Stomach (tissue), 4 donors: ENCODE measurements around the gene CFAP54.

ENCODE experiments used
- EP300 ChIP-seq: sonication (generic); formaldehyde crosslinking; IDR thresholded peaks from one replicate; pipeline ENCODE4 v1.6.1; 2017; ENCODE audit warnings: antibody characterized with exemption
- POLR2A ChIP-seq, 4 donors: fragments of 450-650 bp; IDR thresholded peaks; one replicate each; pipeline ENCODE4 v1.6.1; 2016; ENCODE audit warnings: antibody characterized with exemption in 4 of 4, control low read depth in 2 of 4, mild to moderate bottlenecking in 1 of 4, moderate library complexity in 1 of 4
- POLR2AphosphoS5 ChIP-seq, 3 donors: sonication (generic); formaldehyde crosslinking; IDR thresholded peaks; one replicate each; pipeline ENCODE4 v1.6.1; 2016; ENCODE audit warnings: antibody characterized with exemption in 3 of 3
- TF ChIP-seq, protein P1 (sequence below), 7 experiments: fragments of 450-650 bp in 4 of 7; fragments of 200-600 bp in 3 of 7; sonication (generic) in 3 of 7; IDR thresholded peaks; one replicate each; pipeline ENCODE4 v1.5.1; 2016 to 2019; ENCODE audit warnings: antibody characterized with exemption in 7 of 7, control low read depth in 2 of 7, mild to moderate bottlenecking in 1 of 7

- TF ChIP-seq POLR2AphosphoS5 (IDR thresholded peaks at IDR 0.05) = no peak
- TF ChIP-seq, protein P1, sequence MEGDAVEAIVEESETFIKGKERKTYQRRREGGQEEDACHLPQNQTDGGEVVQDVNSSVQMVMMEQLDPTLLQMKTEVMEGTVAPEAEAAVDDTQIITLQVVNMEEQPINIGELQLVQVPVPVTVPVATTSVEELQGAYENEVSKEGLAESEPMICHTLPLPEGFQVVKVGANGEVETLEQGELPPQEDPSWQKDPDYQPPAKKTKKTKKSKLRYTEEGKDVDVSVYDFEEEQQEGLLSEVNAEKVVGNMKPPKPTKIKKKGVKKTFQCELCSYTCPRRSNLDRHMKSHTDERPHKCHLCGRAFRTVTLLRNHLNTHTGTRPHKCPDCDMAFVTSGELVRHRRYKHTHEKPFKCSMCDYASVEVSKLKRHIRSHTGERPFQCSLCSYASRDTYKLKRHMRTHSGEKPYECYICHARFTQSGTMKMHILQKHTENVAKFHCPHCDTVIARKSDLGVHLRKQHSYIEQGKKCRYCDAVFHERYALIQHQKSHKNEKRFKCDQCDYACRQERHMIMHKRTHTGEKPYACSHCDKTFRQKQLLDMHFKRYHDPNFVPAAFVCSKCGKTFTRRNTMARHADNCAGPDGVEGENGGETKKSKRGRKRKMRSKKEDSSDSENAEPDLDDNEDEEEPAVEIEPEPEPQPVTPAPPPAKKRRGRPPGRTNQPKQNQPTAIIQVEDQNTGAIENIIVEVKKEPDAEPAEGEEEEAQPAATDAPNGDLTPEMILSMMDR (IDR thresholded peaks at IDR 0.05) = no peak
- no peak for TF ChIP-seq POLR2A (IDR thresholded peaks at IDR 0.05)
- no peak for TF ChIP-seq EP300
Measured at GRCh38 chr12:96472384-96472783, 17.0 kb upstream of the CFAP54 start.
